Caco-2 (cell line): ENCODE results near the gene SASH3. TPM values are rescaled to one million over a fixed set of nuclear protein-coding genes. Genes with fewer than 3 reads are reported as not detected.

Experiments used
- BruUV-seq: library from RNA; stranded (reverse); fragments of 400-500 nt; replicated peaks from 2 replicates; lab custom pipeline; 2021; lab: Mats Ljungman, UMichigan
- CTCF ChIA-PET: fragments of 300-600 bp; sonication (Branson Sonifier 250); formaldehyde crosslinking; loops from one replicate; lab custom pipeline; 2022; ENCODE audit warnings: antibody characterized with exemption; lab: Charles Lee
- POLR2A ChIA-PET: fragments of 300-600 bp; sonication (Branson Sonifier 250); formaldehyde crosslinking; loops from one replicate; lab custom pipeline; 2022; ENCODE audit warnings: antibody characterized with exemption; lab: Charles Lee
- DNase-seq, 2 experiments: peaks; one replicate each; pipeline versions ENCODE4 v3.0.0 to v3.0.0-alpha.2; 2020 to 2022
- H3K27me3 ChIP-seq: replicated peaks from 2 replicates; pipeline ENCODE4 v1.6.0; 2011; ENCODE audit warnings: low read length; ENCODE audit not compliant: control insufficient read depth, insufficient read depth
- H3K36me3 ChIP-seq: 2 replicates; pipeline ENCODE4 v1.5.1; 2011; ENCODE audit warnings: low read length; ENCODE audit not compliant: control insufficient read depth, insufficient read depth
- H3K4me1 ChIP-seq: fragments of 250-450 bp; sonication (Bioruptor Pico); 2 replicates; pipeline ENCODE4 v1.5.1; 2020; ENCODE audit warnings: mild to moderate bottlenecking
- H3K4me3 ChIP-seq: 2 replicates; pipeline ENCODE4 v1.5.1; 2011; ENCODE audit warnings: low read depth, mild to moderate bottlenecking, control low read depth, low read length
- H3K9me3 ChIP-seq: fragments of 250-450 bp; sonication (Bioruptor Pico); 2 replicates; pipeline ENCODE4 v1.5.1; 2020; ENCODE audit warnings: mild to moderate bottlenecking, moderate library complexity
- H3K27ac Mint-ChIP-seq: one replicate; pipeline ENCODE4 v1.8.0; 2022; ENCODE audit warnings: mixed read lengths; ENCODE audit not compliant: unreplicated experiment
- H3K27me3 Mint-ChIP-seq: one replicate; pipeline ENCODE4 v1.8.0; 2022; ENCODE audit warnings: mixed read lengths; ENCODE audit not compliant: insufficient read depth, unreplicated experiment
- H3K36me3 Mint-ChIP-seq: one replicate; pipeline ENCODE4 v1.8.0; 2022; ENCODE audit warnings: mild to moderate bottlenecking, mixed read lengths; ENCODE audit not compliant: insufficient read depth, unreplicated experiment
- H3K4me1 Mint-ChIP-seq: one replicate; pipeline ENCODE4 v1.8.0; 2022; ENCODE audit warnings: low read depth, mixed read lengths; ENCODE audit not compliant: unreplicated experiment
- H3K4me3 Mint-ChIP-seq: one replicate; pipeline ENCODE4 v1.8.0; 2022; ENCODE audit warnings: mild to moderate bottlenecking, moderate library complexity, mixed read lengths; ENCODE audit not compliant: unreplicated experiment
- H3K9me3 Mint-ChIP-seq: one replicate; pipeline ENCODE4 v1.8.0; 2022; ENCODE audit warnings: mixed read lengths; ENCODE audit not compliant: unreplicated experiment
- intact Hi-C: fragments of 100-400 bp; cut with micrococcal nuclease; formaldehyde crosslinking; loops from one replicate; pipeline ENCODE4 v1.10.0; 2022; ENCODE audit not compliant: unreplicated experiment
- total RNA-seq: library from RNA; stranded (reverse); gene quantifications from 2 replicates; pipeline ENCODE4 v1.2.3, GENCODE V29; 2022
- TF ChIP-seq, protein P1 (sequence below), 2 experiments: fragments of 200-600 bp in 1 of 2; IDR thresholded peaks; 1 replicate in 1 of 2; 2 replicates in 1 of 2; pipeline versions ENCODE4 v1.5.1 to v1.8.0; 2011 to 2022; ENCODE audit warnings: antibody characterized with exemption in 1 of 2, control low read depth in 1 of 2, inconsistent platforms in 1 of 2, low read depth in 1 of 2, low read length in 1 of 2, mild to moderate bottlenecking in 1 of 2, moderate library complexity in 1 of 2; ENCODE audit not compliant: insufficient read depth in 1 of 2, severe bottlenecking in 1 of 2, unreplicated experiment in 1 of 2

Gene SASH3
- total RNA-seq, 1 experiment from 2014 or later = not detected

DNA sequence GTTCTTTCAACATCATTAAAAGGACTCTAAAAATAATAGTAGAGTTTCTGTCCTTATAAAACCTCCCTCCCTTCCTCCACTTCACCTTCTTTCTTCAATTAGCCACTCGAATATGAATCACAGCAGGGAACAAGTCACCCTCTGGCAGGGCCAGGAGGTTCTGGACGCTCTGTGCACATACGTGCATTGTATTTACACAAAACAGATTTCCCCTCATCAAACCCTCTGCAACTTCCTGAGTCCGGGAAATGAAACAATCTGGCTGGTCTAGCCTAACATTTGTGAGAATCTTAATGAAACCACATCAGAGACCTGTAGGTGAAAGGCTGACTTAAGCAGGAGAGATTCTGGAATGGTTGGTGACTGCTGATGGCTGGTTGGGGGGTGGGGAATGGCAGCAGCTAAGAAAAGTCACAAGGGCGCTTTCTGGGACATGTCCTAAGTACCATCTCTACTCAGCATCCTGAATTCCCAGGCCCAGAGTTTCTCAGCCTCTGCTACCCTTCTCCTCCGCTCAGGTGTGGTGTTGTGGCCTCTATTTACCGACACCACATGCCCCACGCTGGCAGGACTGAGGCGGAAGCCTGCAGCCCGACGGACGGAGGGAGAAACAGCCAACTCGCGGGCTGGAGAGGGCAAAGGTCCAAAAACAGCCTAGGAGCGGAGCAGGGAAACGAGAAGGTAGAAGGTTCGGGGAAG, 62.9 kb downstream of the SASH3 start:
- intact Hi-C loops = loop anchor here (5.0 kb wide), 1 partner anchor 65 kb away; the partner anchor contains the start of gene UTP14A
- no peaks in the 10 kb centered on the region for H3K4me1 ChIP-seq
- Mint-ChIP-seq H3K4me1 (peaks cover 6% of the 10 kb centered on the region), H3K27me3 (no peaks in the 10 kb centered on the region), H3K4me3 (peak overlapping the region; percentile 91), H3K9me3 (no peaks in the 10 kb centered on the region), H3K27ac (peak overlapping the region; percentile 89), H3K36me3 (peaks cover 26% of the 10 kb centered on the region)
- no peaks in the 10 kb centered on the region for H3K27me3 ChIP-seq
- DNase-seq = peak in 1 of 2 experiments; percentile 23
- CTCF ChIA-PET = no interaction called here
- TF ChIP-seq, protein P1, sequence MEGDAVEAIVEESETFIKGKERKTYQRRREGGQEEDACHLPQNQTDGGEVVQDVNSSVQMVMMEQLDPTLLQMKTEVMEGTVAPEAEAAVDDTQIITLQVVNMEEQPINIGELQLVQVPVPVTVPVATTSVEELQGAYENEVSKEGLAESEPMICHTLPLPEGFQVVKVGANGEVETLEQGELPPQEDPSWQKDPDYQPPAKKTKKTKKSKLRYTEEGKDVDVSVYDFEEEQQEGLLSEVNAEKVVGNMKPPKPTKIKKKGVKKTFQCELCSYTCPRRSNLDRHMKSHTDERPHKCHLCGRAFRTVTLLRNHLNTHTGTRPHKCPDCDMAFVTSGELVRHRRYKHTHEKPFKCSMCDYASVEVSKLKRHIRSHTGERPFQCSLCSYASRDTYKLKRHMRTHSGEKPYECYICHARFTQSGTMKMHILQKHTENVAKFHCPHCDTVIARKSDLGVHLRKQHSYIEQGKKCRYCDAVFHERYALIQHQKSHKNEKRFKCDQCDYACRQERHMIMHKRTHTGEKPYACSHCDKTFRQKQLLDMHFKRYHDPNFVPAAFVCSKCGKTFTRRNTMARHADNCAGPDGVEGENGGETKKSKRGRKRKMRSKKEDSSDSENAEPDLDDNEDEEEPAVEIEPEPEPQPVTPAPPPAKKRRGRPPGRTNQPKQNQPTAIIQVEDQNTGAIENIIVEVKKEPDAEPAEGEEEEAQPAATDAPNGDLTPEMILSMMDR (IDR thresholded peaks at IDR 0.05; ENCODE audit: insufficient read depth in 1 of 2, low read depth in 1 of 2, low read length in 1 of 2, severe bottlenecking in 1 of 2, unreplicated experiment in 1 of 2) = no peak
- H3K36me3 ChIP-seq = no peaks in the 10 kb centered on the region
- H3K9me3 ChIP-seq = no peaks in the 10 kb centered on the region
- POLR2A ChIA-PET = no interaction called here
- BruUV-seq = TSS peak; percentile 33
- peak overlapping the region; percentile 84 for H3K4me3 ChIP-seq

GRCh38 chrX:129843209-129843458, 63.4 kb downstream of the SASH3 start:
- Histone ChIP-seq H3K27me3 (no peaks in the 10 kb centered on the region), H3K36me3 (no peaks in the 10 kb centered on the region), H3K4me3 (peak overlapping the region; percentile 84), H3K9me3 (no peaks in the 10 kb centered on the region), H3K4me1 (no peaks in the 10 kb centered on the region)
- TF ChIP-seq, protein P1 (IDR thresholded peaks at IDR 0.05; ENCODE audit: insufficient read depth in 1 of 2, low read depth in 1 of 2, low read length in 1 of 2, severe bottlenecking in 1 of 2, unreplicated experiment in 1 of 2) = no peak
- ChIA-PET POLR2A (interaction anchor here (1.0 kb wide), 1 partner anchor 63 kb away, joined by 4 read pairs; the partner anchor contains the start of gene UTP14A), CTCF (no interaction called here)
- Mint-ChIP-seq H3K27me3 (no peaks in the 10 kb centered on the region), H3K4me3 (peak overlapping the region; percentile 91), H3K4me1 (peaks cover 6% of the 10 kb centered on the region), H3K9me3 (no peaks in the 10 kb centered on the region), H3K36me3 (peaks cover 26% of the 10 kb centered on the region), H3K27ac (peak overlapping the region; percentile 89)
- peak in 1 of 2 experiments; percentile 34 for DNase-seq
- no TSS peak for BruUV-seq
- intact Hi-C loops = loop anchor here (5.0 kb wide), 1 partner anchor 64 kb away; the partner anchor contains the start of gene UTP14A

DNA sequence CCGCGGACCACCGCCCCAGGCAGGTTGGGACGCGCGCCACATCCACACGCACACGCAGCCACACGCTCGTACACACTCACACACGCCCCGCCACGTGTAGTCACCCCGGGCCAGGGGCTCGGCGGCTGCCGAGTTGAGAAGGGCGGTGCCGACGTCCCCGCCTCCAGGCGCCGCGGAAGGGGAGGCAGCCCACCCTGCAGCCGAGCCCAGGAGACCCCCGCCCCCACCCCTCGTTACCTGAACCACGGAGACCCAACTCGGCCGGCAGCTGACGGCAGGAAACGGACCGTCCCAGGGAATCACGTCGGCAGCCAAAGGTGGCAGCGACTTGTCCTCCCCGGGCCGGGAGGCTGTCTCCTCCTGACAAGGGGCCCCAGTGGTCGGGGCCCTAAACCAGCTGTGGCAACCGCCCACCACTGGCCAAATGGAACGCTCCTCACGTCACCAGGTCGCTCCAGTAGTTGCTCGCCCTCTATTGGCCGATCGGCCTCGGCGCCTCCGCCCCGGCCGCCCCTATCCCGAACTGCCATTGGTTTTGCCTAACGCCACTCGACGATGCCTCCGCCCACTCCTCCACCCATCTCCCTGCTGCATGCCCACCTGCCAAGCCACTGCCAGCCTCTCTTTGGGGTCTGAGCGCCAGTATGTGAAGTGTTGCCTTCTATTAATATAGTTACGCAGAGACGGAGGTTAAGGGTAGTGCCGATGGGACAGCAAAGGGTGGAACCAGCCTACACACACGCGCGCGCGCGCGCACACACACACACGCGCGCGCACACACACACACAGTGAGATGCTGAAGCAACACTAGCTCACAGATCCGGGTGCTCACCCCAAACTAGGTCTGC, 63.9 kb downstream of the SASH3 start, which contains the start of gene ZDHHC9:
Gene ZDHHC9 (minus strand): TSS at position 428 of the 848 bp plus-strand sequence. CDS start 1,941 bp downstream, outside the sequence.
- TF ChIP-seq, protein P1 (IDR thresholded peaks at IDR 0.05; ENCODE audit: insufficient read depth in 1 of 2, low read depth in 1 of 2, low read length in 1 of 2, severe bottlenecking in 1 of 2, unreplicated experiment in 1 of 2) = no peak
- ChIA-PET CTCF (interaction anchor here (0.6 to 1.0 kb wide), 2 partner anchors 108 to 189 kb away, joined by 4 read pairs; partner anchors contain the start of gene APLN), POLR2A (interaction anchor here (1.0 kb wide), 1 partner anchor 62 kb away, joined by 4 read pairs; the partner anchor contains the start of gene UTP14A)
- H3K27me3 ChIP-seq = no peaks in the 10 kb centered on the region
- no peaks in the 10 kb centered on the region for H3K36me3 ChIP-seq
- peak within 1 kb of the TSS; percentile 89 for H3K27ac Mint-ChIP-seq
- peaks cover 26% of the 10 kb centered on the region for H3K36me3 Mint-ChIP-seq
- peak within 1 kb of the TSS; percentile 84 for H3K4me3 ChIP-seq
- peaks cover 6% of the 10 kb centered on the region for H3K4me1 Mint-ChIP-seq
- no peaks in the 10 kb centered on the region for H3K4me1 ChIP-seq
- BruUV-seq = no TSS peak
- no peaks in the 10 kb centered on the region for H3K27me3 Mint-ChIP-seq
- H3K4me3 Mint-ChIP-seq = peak within 1 kb of the TSS; percentile 91
- DNase-seq = peak; percentile 90
- H3K9me3 Mint-ChIP-seq = no peaks in the 10 kb centered on the region
- H3K9me3 ChIP-seq = no peaks in the 10 kb centered on the region
- intact Hi-C loops = loop anchor here (5.0 kb wide), 1 partner anchor 64 kb away; the partner anchor contains the start of gene UTP14A
